GM20000 (cell line): ENCODE data around the gene ZNF438.

Source experiments
- DNase-seq: peaks from one replicate; pipeline ENCODE4 v3.0.0; 2012; ENCODE audit warnings: low spot score
- TF ChIP-seq, protein P1 (sequence below): IDR thresholded peaks from 2 replicates; pipeline ENCODE4 v1.5.1; 2012; ENCODE audit warnings: mild to moderate bottlenecking, control low read depth; ENCODE audit errors: extremely low read depth, missing control alignments

Gene ZNF438, protein sequence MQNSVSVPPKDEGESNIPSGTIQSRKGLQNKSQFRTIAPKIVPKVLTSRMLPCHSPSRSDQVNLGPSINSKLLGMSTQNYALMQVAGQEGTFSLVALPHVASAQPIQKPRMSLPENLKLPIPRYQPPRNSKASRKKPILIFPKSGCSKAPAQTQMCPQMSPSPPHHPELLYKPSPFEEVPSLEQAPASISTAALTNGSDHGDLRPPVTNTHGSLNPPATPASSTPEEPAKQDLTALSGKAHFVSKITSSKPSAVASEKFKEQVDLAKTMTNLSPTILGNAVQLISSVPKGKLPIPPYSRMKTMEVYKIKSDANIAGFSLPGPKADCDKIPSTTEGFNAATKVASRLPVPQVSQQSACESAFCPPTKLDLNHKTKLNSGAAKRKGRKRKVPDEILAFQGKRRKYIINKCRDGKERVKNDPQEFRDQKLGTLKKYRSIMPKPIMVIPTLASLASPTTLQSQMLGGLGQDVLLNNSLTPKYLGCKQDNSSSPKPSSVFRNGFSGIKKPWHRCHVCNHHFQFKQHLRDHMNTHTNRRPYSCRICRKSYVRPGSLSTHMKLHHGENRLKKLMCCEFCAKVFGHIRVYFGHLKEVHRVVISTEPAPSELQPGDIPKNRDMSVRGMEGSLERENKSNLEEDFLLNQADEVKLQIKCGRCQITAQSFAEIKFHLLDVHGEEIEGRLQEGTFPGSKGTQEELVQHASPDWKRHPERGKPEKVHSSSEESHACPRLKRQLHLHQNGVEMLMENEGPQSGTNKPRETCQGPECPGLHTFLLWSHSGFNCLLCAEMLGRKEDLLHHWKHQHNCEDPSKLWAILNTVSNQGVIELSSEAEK

DNA sequence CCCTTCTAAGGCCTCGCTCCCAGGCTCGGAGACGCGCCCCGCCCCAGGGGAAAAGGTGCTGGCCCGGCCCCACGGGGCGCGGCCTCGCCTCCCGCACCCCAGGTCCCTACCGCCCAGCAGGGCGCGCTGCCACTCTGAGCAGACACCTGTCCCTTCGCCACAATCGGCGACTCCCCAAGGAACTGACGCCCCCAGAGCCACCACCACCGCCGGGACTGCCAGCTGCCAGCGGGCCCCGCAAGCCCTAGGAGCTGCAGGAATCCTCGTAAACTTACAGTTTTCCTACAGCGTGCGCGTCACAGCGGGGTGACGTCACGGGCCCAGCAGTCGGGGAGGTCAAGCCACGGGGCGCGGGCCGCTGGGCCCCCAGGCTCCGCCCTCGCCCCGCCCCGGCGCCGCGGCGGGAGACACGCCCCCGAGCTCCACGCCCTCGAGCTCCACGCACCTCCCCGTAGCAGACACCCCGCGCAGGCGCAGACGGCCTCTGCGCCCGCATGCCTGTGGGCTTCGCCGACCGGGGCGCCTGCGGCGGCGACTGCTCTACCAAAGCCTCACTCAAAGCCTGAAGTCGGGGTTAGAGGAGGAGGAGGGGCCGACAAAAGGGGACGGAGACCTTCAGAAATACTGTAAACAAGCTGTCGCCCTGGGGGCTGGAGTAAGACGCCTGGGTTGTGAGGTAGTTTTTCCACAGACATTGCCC is at the start of gene ZNF438:
ZNF438 (minus strand) TSS at position 308 of the 700 bp plus-strand sequence. CDS start 154,831 bp downstream, outside the sequence.
- peak; percentile 99 for DNase-seq
- TF ChIP-seq, protein P1, sequence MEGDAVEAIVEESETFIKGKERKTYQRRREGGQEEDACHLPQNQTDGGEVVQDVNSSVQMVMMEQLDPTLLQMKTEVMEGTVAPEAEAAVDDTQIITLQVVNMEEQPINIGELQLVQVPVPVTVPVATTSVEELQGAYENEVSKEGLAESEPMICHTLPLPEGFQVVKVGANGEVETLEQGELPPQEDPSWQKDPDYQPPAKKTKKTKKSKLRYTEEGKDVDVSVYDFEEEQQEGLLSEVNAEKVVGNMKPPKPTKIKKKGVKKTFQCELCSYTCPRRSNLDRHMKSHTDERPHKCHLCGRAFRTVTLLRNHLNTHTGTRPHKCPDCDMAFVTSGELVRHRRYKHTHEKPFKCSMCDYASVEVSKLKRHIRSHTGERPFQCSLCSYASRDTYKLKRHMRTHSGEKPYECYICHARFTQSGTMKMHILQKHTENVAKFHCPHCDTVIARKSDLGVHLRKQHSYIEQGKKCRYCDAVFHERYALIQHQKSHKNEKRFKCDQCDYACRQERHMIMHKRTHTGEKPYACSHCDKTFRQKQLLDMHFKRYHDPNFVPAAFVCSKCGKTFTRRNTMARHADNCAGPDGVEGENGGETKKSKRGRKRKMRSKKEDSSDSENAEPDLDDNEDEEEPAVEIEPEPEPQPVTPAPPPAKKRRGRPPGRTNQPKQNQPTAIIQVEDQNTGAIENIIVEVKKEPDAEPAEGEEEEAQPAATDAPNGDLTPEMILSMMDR: peak; percentile 87

DNA sequence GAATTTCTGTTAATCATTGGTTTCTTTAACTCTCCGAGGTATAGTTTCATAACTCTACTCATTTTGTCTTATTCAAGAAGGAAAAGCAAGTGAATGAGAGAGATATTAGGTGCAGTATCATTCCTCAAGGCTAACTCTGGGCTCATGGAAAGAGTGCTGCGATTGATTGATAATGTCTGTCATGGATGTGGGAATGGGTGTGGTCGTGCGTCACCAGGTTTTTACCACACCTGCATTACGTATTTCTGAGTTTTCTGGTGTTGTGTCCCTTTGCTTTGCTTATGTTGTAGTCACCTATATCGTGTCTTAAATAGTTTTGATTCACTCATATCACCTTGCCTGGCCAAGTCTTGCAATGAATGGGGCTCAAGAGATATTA is 44.9 kb upstream of the ZNF438 start:
- no peak for DNase-seq
- TF ChIP-seq, protein P1: no peak

DNA sequence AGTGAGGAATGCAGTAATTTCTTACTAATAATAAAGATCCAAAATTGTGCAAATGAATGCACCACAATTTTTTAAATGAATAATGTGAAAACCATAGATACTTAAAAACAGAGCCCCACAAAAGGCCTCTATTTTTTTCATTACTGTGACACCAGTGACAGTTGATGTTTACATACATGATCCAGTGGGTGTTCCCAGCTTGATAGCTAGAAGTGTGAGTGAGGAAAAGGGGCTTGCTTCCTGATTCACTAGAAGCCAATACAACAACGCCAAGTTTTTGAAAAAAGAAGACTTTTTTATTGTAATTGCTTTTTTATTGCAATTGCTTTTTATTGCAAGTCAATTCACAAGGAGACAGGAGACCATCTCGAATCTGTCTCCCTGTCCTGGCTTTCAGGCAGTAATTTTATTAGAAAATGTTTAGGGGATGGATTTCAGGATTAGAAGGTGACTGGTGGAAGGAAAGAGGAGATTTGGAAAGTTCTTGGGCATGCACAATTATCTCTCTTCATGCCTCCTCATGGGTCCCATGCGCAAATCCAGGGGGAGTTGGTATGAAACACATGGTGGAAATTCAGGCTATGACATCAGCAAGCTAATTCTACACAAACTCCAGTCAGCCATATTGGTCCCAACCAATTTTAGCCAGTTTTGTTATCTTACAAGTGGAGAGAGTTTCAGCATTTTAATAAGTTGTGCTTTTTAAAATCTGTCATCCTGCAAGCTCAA is 44.4 kb upstream of the ZNF438 start:
- no peak for DNase-seq
- TF ChIP-seq, protein P1: no peak

DNA sequence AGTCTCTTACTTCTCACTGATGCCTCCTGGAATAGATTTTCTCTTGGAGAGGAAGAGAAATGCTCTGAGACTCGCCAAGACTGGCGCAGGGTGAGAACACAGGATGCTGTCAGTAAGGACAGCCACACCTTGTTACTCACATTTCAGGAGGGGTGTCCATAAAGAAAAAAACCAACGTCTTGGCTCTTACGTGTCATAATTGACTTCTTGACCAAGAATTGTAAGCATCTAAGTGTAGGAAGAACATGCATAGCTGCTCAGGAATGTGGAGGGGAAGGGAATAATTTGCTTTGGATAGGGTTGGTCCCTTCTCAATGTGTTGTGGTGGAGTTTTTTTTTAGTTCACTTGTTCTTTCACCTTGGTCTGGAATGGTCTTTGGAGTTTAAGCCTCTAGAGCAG is 43.8 kb upstream of the ZNF438 start:
- TF ChIP-seq, protein P1: no peak
- no peak for DNase-seq

DNA sequence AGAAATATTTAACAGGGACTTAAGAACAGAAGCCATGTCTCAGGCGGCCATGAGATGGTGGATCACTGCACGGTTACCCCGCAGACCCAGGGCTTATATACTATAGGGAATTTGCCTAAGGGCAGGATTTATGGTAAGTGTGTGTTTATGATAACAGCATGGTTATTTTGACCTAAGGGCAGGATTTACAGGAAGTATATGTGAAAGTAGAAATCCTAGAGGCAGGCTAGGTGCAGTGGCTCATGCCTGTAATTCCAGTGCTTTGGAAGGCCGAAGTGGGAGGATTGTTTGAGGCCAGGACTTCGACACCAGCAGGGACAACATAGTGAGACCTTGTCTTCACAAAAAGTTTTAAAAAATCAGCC is 43.0 kb upstream of the ZNF438 start:
- DNase-seq: no peak

DNA sequence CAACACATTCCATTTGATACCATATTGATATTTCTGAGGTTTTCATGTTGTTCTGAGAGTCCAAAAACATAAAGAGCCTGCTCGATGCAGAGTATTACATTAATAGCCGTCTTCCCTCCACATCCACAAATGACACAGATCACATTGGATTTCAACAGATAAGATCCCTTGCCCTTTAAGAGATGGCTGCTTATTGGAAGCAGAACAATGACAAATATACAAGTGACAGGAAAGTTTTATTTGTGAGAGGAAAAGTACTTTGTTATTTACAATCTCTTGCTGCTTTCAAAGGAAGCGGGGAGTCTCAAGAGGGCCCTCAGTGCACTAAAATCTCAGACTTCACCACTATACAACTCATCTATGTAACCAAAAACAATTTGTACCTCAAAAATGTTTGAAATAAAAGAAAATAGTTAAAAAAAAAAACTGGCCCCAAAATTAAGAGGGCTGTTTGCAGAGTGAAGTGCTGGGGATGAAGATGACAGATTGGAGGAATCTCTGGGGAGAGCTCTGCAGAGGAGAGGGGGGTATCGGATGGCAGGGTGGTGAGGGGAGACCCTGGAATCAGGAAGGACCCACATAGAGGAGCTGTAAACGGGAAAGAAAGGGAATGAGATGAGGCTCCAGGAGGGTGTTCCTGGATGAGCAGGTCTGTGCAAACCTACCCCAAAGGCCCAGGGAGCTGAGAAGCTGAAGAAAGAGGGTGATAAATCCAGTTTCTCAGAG is 42.5 kb upstream of the ZNF438 start:
- TF ChIP-seq, protein P1: no peak
- no peak for DNase-seq

More for the DNA sequence above, 43.0 kb upstream of the ZNF438 start:
- TF ChIP-seq, protein P1: no peak
